ENCODE data around the gene GBX1. TPM values are rescaled to one million over a fixed set of nuclear protein-coding genes. Genes with fewer than 3 reads are reported as not detected.

GBX1 gene
- total RNA-seq, 2 donors from 2014 or later = 0.31 TPM; not detected in 1

GRCh38 chr7:151101621-151102396 is 65.7 kb downstream of the GBX1 start:
- ATAC-seq (no peak), DNase-seq (ENCODE audit: low spot score in 2 of 2) (no peak)
- no peaks in the 10 kb centered on the region for H3K9me3 Mint-ChIP-seq
- no peaks in the 10 kb centered on the region for H3K36me3 Mint-ChIP-seq
- H3K27ac Mint-ChIP-seq = no peak overlapping the region

- Mint-ChIP-seq H3K27ac (no peak overlapping the region), H3K9me3 (no peaks in the 10 kb centered on the region), H3K36me3 (no peaks in the 10 kb centered on the region)
- DNase-seq (ENCODE audit: low spot score in 2 of 2) (no peak), ATAC-seq (no peak)
Measured at GRCh38 chr7:151100921-151101320, 66.6 kb downstream of the GBX1 start.

- Mint-ChIP-seq H3K27ac (no peak overlapping the region), H3K36me3 (no peaks in the 10 kb centered on the region), H3K9me3 (no peaks in the 10 kb centered on the region)
- ATAC-seq (no peak), DNase-seq (ENCODE audit: low spot score in 2 of 2) (no peak)
Measured at GRCh38 chr7:151099486-151100211, 67.8 kb downstream of the GBX1 start.

Other genes starting within 250 kb of the GBX1 start
- gene KCNH2, start 189.4 kb downstream of the GBX1 start, total RNA-seq = under 1 TPM; 0.41 to 0.72 TPM
- gene NOS3, start 176.7 kb downstream of the GBX1 start, total RNA-seq = 10 to 100 TPM in 1 of 2 donors, 1 to 10 TPM in 1; 1.8 to 12.7 TPM
- 10 to 100 TPM in 1 of 2 donors, 1 to 10 TPM in 1; 1.1 to 14.9 TPM for gene ATG9B, start 143.2 kb downstream of the GBX1 start, total RNA-seq
- 10 to 100 TPM; 42.6 to 78.3 TPM for gene ABCB8, start 139.2 kb downstream of the GBX1 start, total RNA-seq
- 10 to 100 TPM in 1 of 2 donors, 1 to 10 TPM in 1; 7.6 to 19.7 TPM for gene ASIC3, start 119.2 kb downstream of the GBX1 start, total RNA-seq
- 10 to 100 TPM; 13.0 to 19.4 TPM for gene CDK5, start 109.8 kb downstream of the GBX1 start, total RNA-seq
- 10 to 100 TPM; 48.9 to 99.6 TPM for gene SLC4A2, start 108.1 kb downstream of the GBX1 start, total RNA-seq
- 10 to 100 TPM; 27.0 to 62.0 TPM for gene FASTK, start 86.9 kb downstream of the GBX1 start, total RNA-seq
- 10 to 100 TPM; 25.8 to 60.5 TPM for gene TMUB1, start 84.2 kb downstream of the GBX1 start, total RNA-seq
- gene AGAP3, start 81.2 kb downstream of the GBX1 start, total RNA-seq = 10 to 100 TPM; 26.0 to 52.2 TPM
- not detected for gene ASB10, start 19.6 kb upstream of the GBX1 start, total RNA-seq
- 1 to 10 TPM in 1 of 2 donors, not detected in 1; 1.2 TPM for gene H2BK1, start 42.8 kb upstream of the GBX1 start, total RNA-seq
- gene ABCF2, start 59.5 kb upstream of the GBX1 start, total RNA-seq = 10 to 100 TPM; 23.5 to 33.6 TPM
- gene CHPF2, start 64.8 kb upstream of the GBX1 start, total RNA-seq = 10 to 100 TPM; 26.7 to 29.3 TPM
- 1 to 10 TPM; 2.4 to 10.0 TPM for gene SMARCD3, start 81.0 kb upstream of the GBX1 start, total RNA-seq
- gene NUB1, start 174.1 kb upstream of the GBX1 start, total RNA-seq = 100 to 1,000 TPM in 1 of 2 donors, 10 to 100 TPM in 1; 46.1 to 102 TPM
- gene WDR86, start 242.3 kb upstream of the GBX1 start, total RNA-seq = not detected

Data from activated naive CD4-positive, alpha-beta T cell treated with anti-CD3 and anti-CD28 coated beads, Interleukin-2, amount 50 U/mL, for 72 hours (primary cell).